Ishikawa (cell line): ENCODE data around the gene TSC22D1.

Source experiments
- CEBPB ChIP-seq: IDR thresholded peaks from 2 replicates; pipeline ENCODE4 v1.6.1; 2012
- CREB1 ChIP-seq: IDR thresholded peaks from 2 replicates; pipeline ENCODE4 v1.6.1; 2012; ENCODE audit warnings: low read depth
- EGR1 ChIP-seq: IDR thresholded peaks from 2 replicates; pipeline ENCODE4 v1.6.1; 2012
- EP300 ChIP-seq: IDR thresholded peaks from 2 replicates; pipeline ENCODE4 v1.6.1; 2012; ENCODE audit warnings: borderline replicate concordance
- FOXM1 ChIP-seq: IDR thresholded peaks from 2 replicates; pipeline ENCODE4 v1.6.1; 2012; ENCODE audit warnings: low read depth, borderline replicate concordance
- MAX ChIP-seq: IDR thresholded peaks from 2 replicates; pipeline ENCODE4 v1.6.1; 2012
- NFIC ChIP-seq: IDR thresholded peaks from 2 replicates; pipeline ENCODE4 v1.6.1; 2012
- RAD21 ChIP-seq: IDR thresholded peaks from 2 replicates; pipeline ENCODE4 v1.6.1; 2012; ENCODE audit warnings: low read depth
- REST ChIP-seq: IDR thresholded peaks from 2 replicates; pipeline ENCODE4 v1.6.1; 2012; ENCODE audit warnings: low read depth, mild to moderate bottlenecking
- TAF1 ChIP-seq: IDR thresholded peaks from 2 replicates; pipeline ENCODE4 v1.6.1; 2012; ENCODE audit warnings: low read depth, mild to moderate bottlenecking
- TCF12 ChIP-seq: IDR thresholded peaks from 2 replicates; pipeline ENCODE4 v1.6.1; 2012; ENCODE audit warnings: low read depth
- TEAD4 ChIP-seq: IDR thresholded peaks from 2 replicates; pipeline ENCODE4 v1.6.1; 2012
- USF1 ChIP-seq: IDR thresholded peaks from 2 replicates; pipeline ENCODE4 v1.6.1; 2012
- YY1 ChIP-seq: IDR thresholded peaks from 2 replicates; pipeline ENCODE4 v1.6.1; 2012; ENCODE audit warnings: low read depth
- ZBTB7A ChIP-seq: IDR thresholded peaks from 2 replicates; pipeline ENCODE4 v1.6.1; 2012; ENCODE audit warnings: low read depth

Gene TSC22D1

GRCh38 chr13:44384778-44385177, 191.4 kb downstream of the TSC22D1 start:
- TF ChIP-seq ZBTB7A, result no peak
- no peak for TF ChIP-seq FOXM1

GRCh38 chr13:44383945-44384344, 192.2 kb downstream of the TSC22D1 start:
- TF ChIP-seq EP300 (no peak), NFIC (no peak), TAF1 (no peak), MAX (no peak), USF1 (no peak), FOXM1 (no peak), EGR1 (no peak), ZBTB7A (no peak), REST (no peak), TEAD4 (no peak)

- TF ChIP-seq FOXM1 (no peak), MAX (no peak), RAD21 (no peak), CEBPB (no peak), USF1 (no peak), YY1 (no peak), TAF1 (no peak), TCF12 (no peak), EP300 (no peak), REST (no peak), CREB1 (no peak), EGR1 (no peak), TEAD4 (no peak), NFIC (no peak)
Measured at GRCh38 chr13:44382635-44383145, 193.4 kb downstream of the TSC22D1 start.
